ENCODE results near the gene AIMP1.

DNA sequence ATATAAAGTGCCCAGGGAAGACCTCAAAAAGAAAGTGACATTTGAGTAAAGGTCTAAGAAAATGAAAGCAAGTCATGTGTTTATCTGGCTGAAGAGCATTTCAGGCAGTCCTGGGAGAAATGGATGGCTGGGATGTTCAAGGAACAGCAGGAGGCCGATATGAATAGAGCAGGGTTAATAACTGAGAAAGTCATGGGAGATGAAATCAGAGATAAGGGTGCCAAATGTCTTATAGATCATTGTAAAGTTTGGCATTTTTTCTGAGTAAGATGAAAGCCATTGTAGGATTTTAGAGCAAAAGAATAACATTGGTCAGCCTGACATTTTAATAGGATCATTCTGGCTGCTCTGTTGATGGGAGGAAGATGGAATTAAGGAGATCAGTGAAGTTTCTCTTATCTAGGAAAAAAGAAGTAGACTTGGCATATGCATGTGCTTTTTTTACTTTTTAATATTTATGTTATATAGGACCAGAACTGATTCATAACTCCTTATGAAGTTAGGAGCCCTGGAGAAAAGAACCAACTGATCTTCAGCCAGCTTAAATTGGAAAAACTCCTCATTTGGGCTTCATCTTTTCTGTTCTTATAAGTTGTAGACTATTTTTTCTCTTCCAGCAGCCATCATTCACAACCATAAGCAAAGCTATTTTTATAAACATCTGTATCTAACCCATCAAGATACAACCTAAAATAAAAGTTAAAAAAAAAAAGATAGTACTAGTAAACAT is 18.6 kb downstream of the AIMP1 start:
- TF ChIP-seq CTCF (IDR thresholded peaks at IDR 0.05) (no peak), POLR2A (IDR thresholded peaks at IDR 0.05) (no peak)
